IMR-90 (cell line): ENCODE data around the gene KCTD20. TPM values are rescaled to one million over a fixed set of nuclear protein-coding genes. Genes with fewer than 3 reads are reported as not detected.

Experiments
- ATAC-seq: fragments of 200-7000 bp; cut with Tn5 transposase; 2 replicates; pipeline ENCODE4 v1.9.1; 2020; ENCODE audit warnings: low read depth, mild to moderate bottlenecking, moderate library complexity
- BruUV-seq: library from RNA; stranded (reverse); fragments of 400-500 nt; replicated peaks from 2 replicates; lab custom pipeline; 2021; lab: Mats Ljungman, UMichigan
- CTCF ChIA-PET: fragments of 300-600 bp; formaldehyde crosslinking; extraction: SDS; loops from one replicate; lab custom pipeline; 2021; ENCODE audit warnings: antibody characterized with exemption; lab: Yijun Ruan, JAX
- POLR2A ChIA-PET: fragments of 300-600 bp; sonication (Branson Sonifier 250); formaldehyde crosslinking; loops from one replicate; lab custom pipeline; 2022; ENCODE audit warnings: antibody characterized with exemption; ENCODE audit not compliant: unreplicated experiment; lab: Charles Lee
- DNase-seq: peaks from one replicate; pipeline ENCODE4 v3.0.0; 2013
- H2AFZ ChIP-seq: replicated peaks from 2 replicates; pipeline ENCODE3; 2013; ENCODE audit warnings: low read length, mild to moderate bottlenecking; ENCODE audit not compliant: poor library complexity
- H2AK5ac ChIP-seq: 2 replicates; pipeline ENCODE4 v1.6.1; 2013; ENCODE audit warnings: low read depth, low read length, inconsistent platforms
- H2AK9ac ChIP-seq: replicated peaks from 2 replicates; pipeline ENCODE3; 2013; ENCODE audit warnings: mild to moderate bottlenecking, low read depth, low read length, moderate library complexity; ENCODE audit not compliant: poor library complexity
- H2BK120ac ChIP-seq: 2 replicates; pipeline ENCODE4 v1.6.1; 2013; ENCODE audit warnings: low read depth, low read length, inconsistent platforms
- H2BK15ac ChIP-seq: 3 replicates; pipeline ENCODE4 v1.6.1; 2013; ENCODE audit warnings: low read depth, low read length, inconsistent platforms
- H2BK20ac ChIP-seq: 2 replicates; pipeline ENCODE4 v1.6.1; 2013; ENCODE audit warnings: low read depth, mild to moderate bottlenecking, inconsistent platforms, low read length, moderate library complexity
- H2BK5ac ChIP-seq: 2 replicates; pipeline ENCODE4 v1.6.1; 2013; ENCODE audit warnings: mild to moderate bottlenecking, low read depth, low read length, inconsistent platforms; ENCODE audit not compliant: poor library complexity, severe bottlenecking
- H3K14ac ChIP-seq: replicated peaks from 2 replicates; pipeline ENCODE4 v1.6.1; 2013; ENCODE audit warnings: low read depth, low read length, inconsistent platforms
- H3K18ac ChIP-seq: 2 replicates; pipeline ENCODE4 v1.6.1; 2013; ENCODE audit warnings: low read depth, low read length, control low read depth
- H3K23ac ChIP-seq: 2 replicates; pipeline ENCODE4 v1.6.1; 2013; ENCODE audit warnings: low read depth, low read length, inconsistent platforms
- H3K27ac ChIP-seq: 2 replicates; pipeline ENCODE4 v1.5.1; 2013; ENCODE audit warnings: mild to moderate bottlenecking, control low read depth, low read length; ENCODE audit not compliant: insufficient read depth
- H3K27me3 ChIP-seq: 2 replicates; pipeline ENCODE4 v1.6.1; 2013; ENCODE audit warnings: low read length; ENCODE audit not compliant: control insufficient read depth, insufficient read depth
- H3K36me3 ChIP-seq: 2 replicates; pipeline ENCODE4 v1.6.1; 2013; ENCODE audit warnings: low read length, mixed read lengths; ENCODE audit not compliant: control insufficient read depth, insufficient read depth
- H3K4ac ChIP-seq: 2 replicates; pipeline ENCODE4 v1.6.1; 2013; ENCODE audit warnings: low read depth, low read length, inconsistent platforms
- H3K4me1 ChIP-seq: 2 replicates; pipeline ENCODE4 v1.6.1; 2013; ENCODE audit warnings: low read length, mixed read lengths; ENCODE audit not compliant: control insufficient read depth, insufficient read depth
- H3K4me2 ChIP-seq: 2 replicates; pipeline ENCODE4 v1.6.1; 2013; ENCODE audit warnings: low read depth, mild to moderate bottlenecking, control low read depth, low read length, moderate library complexity
- H3K4me3 ChIP-seq: 2 replicates; pipeline ENCODE4 v1.5.1; 2013; ENCODE audit warnings: low read depth, mild to moderate bottlenecking, control low read depth, low read length, moderate library complexity; ENCODE audit not compliant: insufficient read depth
- H3K56ac ChIP-seq: 2 replicates; pipeline ENCODE4 v1.6.1; 2013; ENCODE audit warnings: low read length, inconsistent platforms; ENCODE audit not compliant: insufficient read depth; ENCODE audit errors: extremely low read depth
- H3K79me1 ChIP-seq, 2 experiments: 2 replicates each; pipeline ENCODE4 v1.6.1; 2013; ENCODE audit warnings: low read length in 2 of 2, inconsistent platforms in 1 of 2, low read depth in 1 of 2
- H3K9ac ChIP-seq: 2 replicates; pipeline ENCODE4 v1.6.1; 2013; ENCODE audit warnings: low read depth, low read length, control low read depth
- H3K9me1 ChIP-seq: 2 replicates; pipeline ENCODE4 v1.6.1; 2013; ENCODE audit warnings: low read length, inconsistent platforms; ENCODE audit not compliant: insufficient read depth
- H3K9me3 ChIP-seq: 2 replicates; pipeline ENCODE4 v1.6.1; 2013; ENCODE audit warnings: low read length; ENCODE audit not compliant: control insufficient read depth, insufficient read depth
- H4K20me1 ChIP-seq: 2 replicates; pipeline ENCODE4 v1.6.1; 2013; ENCODE audit warnings: low read length, inconsistent platforms; ENCODE audit not compliant: insufficient read depth
- H4K5ac ChIP-seq: 2 replicates; pipeline ENCODE4 v1.6.1; 2013; ENCODE audit warnings: mild to moderate bottlenecking, low read depth, low read length, control low read depth
- H4K8ac ChIP-seq, 2 experiments: 2 replicates each; pipeline ENCODE4 v1.6.1; 2013; ENCODE audit warnings: low read depth in 2 of 2, low read length in 2 of 2, control low read depth in 1 of 2, inconsistent platforms in 1 of 2
- H4K91ac ChIP-seq: 2 replicates; pipeline ENCODE4 v1.6.1; 2013; ENCODE audit warnings: low read depth, low read length, inconsistent platforms; ENCODE audit not compliant: insufficient read depth
- CEBPB ChIP-seq: IDR thresholded peaks from 2 replicates; pipeline ENCODE4 v1.6.1; 2012; ENCODE audit warnings: low read depth, low read length, improper control_type of control experiment
- MAFK ChIP-seq: IDR thresholded peaks from 2 replicates; pipeline ENCODE4 v1.6.1; 2012; ENCODE audit warnings: low read depth, low read length, improper control_type of control experiment
- MAZ ChIP-seq: IDR thresholded peaks from 2 replicates; pipeline ENCODE4 v1.6.1; 2012; ENCODE audit warnings: low read depth, mild to moderate bottlenecking, low read length, improper control_type of control experiment, moderate library complexity, borderline replicate concordance
- SMC3 ChIP-seq: fragments of 150-350 bp; IDR thresholded peaks from 2 replicates; pipeline ENCODE4 v1.6.1; 2016; ENCODE audit warnings: low read depth, mild to moderate bottlenecking, antibody characterized with exemption, low read length, moderate library complexity
- WGBS, 2 experiments: methylation state at CpG; one replicate each; pipeline versions ENCODE4 v1.1.5 to v1.1.7; 2013; ENCODE audit warnings: missing lambda C conversion rate in 2 of 2; ENCODE audit not compliant: insufficient read length in 1 of 2; ENCODE audit errors: extremely low coverage in 2 of 2; 5-methylcytosine and 5-hydroxymethylcytosine counted together
- dilution Hi-C: fragments of 300-500 bp; cut with HindIII; formaldehyde crosslinking; loops from one replicate; pipeline ENCODE4 v1.14.3; 2018; ENCODE audit warnings: low sequenced_read_pairs; ENCODE audit not compliant: unreplicated experiment
- in situ Hi-C: fragments of 300-500 bp; cut with MboI; formaldehyde crosslinking; loops from 3 replicates; pipeline ENCODE4 v1.14.3; 2019; ENCODE audit warnings: low sequenced_read_pairs, inconsistent platforms, mixed read lengths
- intact Hi-C: fragments of 100-400 bp; cut with micrococcal nuclease; formaldehyde crosslinking; loops from 2 replicates; pipeline ENCODE4 v1.10.0; 2022
- polyA plus RNA-seq, 3 experiments: library from polyadenylated mRNA; depleted of rRNA; stranded (reverse); fragments of >200 nt; gene quantifications; 2 replicates each; pipeline ENCODE4 v1.2.3, GENCODE V29; 2012; ENCODE audit warnings: low replicate concordance in 1 of 3
- total RNA-seq: library from RNA; depleted of rRNA; stranded (reverse); fragments of >200 nt; gene quantifications from 2 replicates; pipeline ENCODE4 v1.2.3, GENCODE V29; 2012
- TF ChIP-seq, protein P1 (sequence below): fragments of 150-350 bp; IDR thresholded peaks from 2 replicates; pipeline ENCODE4 v1.6.1; 2016; ENCODE audit warnings: low read depth, mild to moderate bottlenecking, low read length, moderate library complexity, borderline replicate concordance

Gene KCTD20
- total and polyA plus RNA-seq, 2 of the 4 experiments (the other 2 are of a cell fraction), result 55.4 to 150 TPM

DNA sequence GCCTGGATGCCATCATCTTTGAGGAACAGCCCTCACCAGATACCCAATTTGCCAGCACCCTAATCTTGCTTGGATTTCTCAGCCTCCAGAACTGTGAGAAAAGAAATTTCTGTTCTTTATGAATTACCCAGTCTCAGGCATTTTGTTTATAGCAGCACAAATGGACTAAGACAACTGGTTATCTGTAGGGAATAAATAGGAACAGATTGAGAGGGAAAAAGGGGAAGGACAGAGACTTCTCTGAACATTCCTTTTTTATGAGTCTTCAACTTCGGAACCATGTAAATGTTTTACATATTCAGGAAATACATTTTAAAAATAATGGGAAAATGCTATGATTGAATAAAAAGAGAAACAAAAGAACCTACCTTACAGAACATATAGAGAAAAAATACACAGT is 20.9 kb downstream of the KCTD20 start:
- Histone ChIP-seq H3K4ac (no peak overlapping the region), H4K91ac (no peak overlapping the region), H3K18ac (no peak overlapping the region), H4K20me1 (peaks cover 71% of the 10 kb centered on the region), H3K79me1 (peaks cover 12 to 69% of the 10 kb centered on the region in 2 experiments), H2BK5ac (peak overlapping the region; percentile 37), H4K5ac (no peak overlapping the region), H3K14ac (peak overlapping the region; percentile 65; the same call in 1 of the 2 replicates), H3K4me3 (no peak overlapping the region), H2BK15ac (no peak overlapping the region), H2AK9ac (no peak overlapping the region), H3K9ac (no peak overlapping the region), H3K4me2 (peak overlapping the region; percentile 69), H3K27ac (no peak overlapping the region), H3K23ac (peak overlapping the region; percentile 79; the same call in 1 of the 2 replicates), H3K27me3 (no peaks in the 10 kb centered on the region), H3K9me3 (no peaks in the 10 kb centered on the region), H2BK20ac (no peak overlapping the region), H4K8ac (no peak overlapping the region), H3K9me1 (peaks cover 5% of the 10 kb centered on the region), H2BK120ac (no peak overlapping the region), H2AK5ac (no peak overlapping the region), H3K56ac (no peak overlapping the region), H3K4me1 (peaks cover 8% of the 10 kb centered on the region), H3K36me3 (no peaks in the 10 kb centered on the region), H2AFZ (no peak overlapping the region)
- ATAC-seq, result peak; percentile 87
- dilution Hi-C loops, result no loop called here
- peak; percentile 55 for DNase-seq
- ChIA-PET POLR2A (no interaction called here), CTCF (no interaction called here)
- intact Hi-C loops, result no loop called here
- no TSS peak for BruUV-seq
- TF ChIP-seq SMC3, result no peak
- TF ChIP-seq MAFK, result no peak
- TF ChIP-seq, protein P1, sequence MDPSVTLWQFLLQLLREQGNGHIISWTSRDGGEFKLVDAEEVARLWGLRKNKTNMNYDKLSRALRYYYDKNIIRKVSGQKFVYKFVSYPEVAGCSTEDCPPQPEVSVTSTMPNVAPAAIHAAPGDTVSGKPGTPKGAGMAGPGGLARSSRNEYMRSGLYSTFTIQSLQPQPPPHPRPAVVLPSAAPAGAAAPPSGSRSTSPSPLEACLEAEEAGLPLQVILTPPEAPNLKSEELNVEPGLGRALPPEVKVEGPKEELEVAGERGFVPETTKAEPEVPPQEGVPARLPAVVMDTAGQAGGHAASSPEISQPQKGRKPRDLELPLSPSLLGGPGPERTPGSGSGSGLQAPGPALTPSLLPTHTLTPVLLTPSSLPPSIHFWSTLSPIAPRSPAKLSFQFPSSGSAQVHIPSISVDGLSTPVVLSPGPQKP, result no peak
- TF ChIP-seq MAZ, result no peak
- TF ChIP-seq CEBPB, result no peak
- in situ Hi-C loops, result no loop called here
- WGBS, 2 experiments, result no CpG with 5 or more reads among the region's 1 CpG
